Activated T-cell treated with anti-CD3 and anti-CD28 coated beads for 4 hours (primary cell): ENCODE measurements around the gene NDST3.

Source experiments
- DNase-seq: peaks from one replicate; pipeline ENCODE4 v3.0.0-alpha.2; 2020

Gene NDST3

DNA sequence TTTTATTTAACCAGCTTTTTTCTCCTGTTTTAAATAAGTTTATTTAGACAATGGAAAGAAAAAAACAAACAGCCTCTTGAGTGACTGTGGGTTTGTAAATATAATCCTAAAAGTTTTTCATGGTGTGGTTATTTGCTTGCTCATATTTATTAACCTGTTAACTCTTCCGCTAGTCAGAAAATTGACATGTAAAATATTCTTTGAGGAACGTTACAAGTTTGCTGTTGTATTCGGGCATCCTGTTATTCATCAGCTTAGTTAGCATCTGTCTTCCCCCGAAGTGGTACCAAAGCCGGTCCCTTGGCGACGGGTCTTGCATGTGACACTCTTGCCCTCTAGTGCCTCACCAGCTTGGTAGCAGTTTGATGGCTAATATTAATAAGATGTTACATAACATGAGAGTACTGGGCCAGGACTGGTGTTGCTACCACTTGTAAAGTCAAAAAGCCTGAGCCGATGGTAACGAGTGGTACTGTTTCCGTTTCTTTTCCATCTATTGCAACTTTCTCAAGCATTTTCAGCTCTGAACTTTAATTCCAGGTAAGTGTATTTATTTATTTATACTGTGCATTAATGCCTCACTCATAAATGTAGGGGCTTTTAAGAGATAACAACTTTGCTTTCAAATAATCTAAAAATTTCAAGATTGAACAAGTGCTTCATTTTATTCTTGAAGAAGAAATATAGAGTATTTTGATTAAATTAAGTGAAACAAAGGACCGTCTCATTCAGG, at the start of gene NDST3:
TSS of gene NDST3 (plus strand) at position 434 of the 733 bp plus-strand sequence. CDS start 19,425 bp downstream, outside the sequence.
- DNase-seq = no peak

GRCh38 chr4:117986321-117986720, 48.0 kb upstream of the NDST3 start:
- no peak for DNase-seq

- no peak for DNase-seq
Observed at GRCh38 chr4:117987464-117987863, 46.8 kb upstream of the NDST3 start.

GRCh38 chr4:117996891-117997290, 37.4 kb upstream of the NDST3 start:
- no peak for DNase-seq

DNA sequence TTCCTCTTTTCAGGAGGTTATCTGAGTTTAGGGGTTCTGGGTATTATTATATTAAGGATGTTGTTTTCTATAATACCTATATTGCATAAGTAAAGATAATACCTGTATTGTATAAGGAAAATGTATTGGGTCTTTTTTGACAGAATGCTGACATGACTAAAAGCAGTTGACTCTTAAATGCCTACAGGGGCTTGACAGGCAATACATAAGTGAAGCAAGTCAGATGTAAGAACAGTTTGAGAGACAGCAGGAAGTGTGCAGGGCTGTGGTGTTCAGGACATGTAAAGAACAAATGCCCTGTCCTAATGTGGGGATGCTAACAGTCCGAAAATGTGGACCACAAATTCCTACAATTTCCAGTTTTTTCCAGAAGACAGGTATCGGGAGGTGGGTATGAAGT, 30.2 kb upstream of the NDST3 start:
- DNase-seq = no peak

GRCh38 chr4:118005883-118006282, 28.4 kb upstream of the NDST3 start:
- DNase-seq = no peak

DNA sequence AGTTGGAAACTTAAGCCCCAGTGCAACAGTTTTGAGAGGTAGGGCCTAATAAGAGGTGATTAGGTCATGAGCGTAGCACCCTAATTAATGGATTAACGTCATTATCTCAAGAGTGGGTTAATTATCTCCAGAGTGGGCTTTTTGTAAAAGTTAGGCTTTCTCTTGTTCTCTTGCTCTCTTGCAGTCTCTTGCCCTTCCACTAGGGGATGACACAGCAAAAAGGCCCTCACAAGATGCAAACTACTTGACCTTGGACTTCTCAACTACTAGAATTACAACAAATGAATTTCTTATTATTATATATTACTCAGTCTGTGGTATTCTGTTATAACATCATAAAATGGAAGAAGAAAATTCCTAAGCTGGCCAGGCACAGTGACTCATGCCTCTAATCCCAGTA, 22.1 kb upstream of the NDST3 start:
- DNase-seq = no peak

- DNase-seq = no peak
Observed at GRCh38 chr4:118014831-118015230, 19.5 kb upstream of the NDST3 start.

- no peak for DNase-seq
Observed at GRCh38 chr4:118018381-118019145, 15.7 kb upstream of the NDST3 start.

GRCh38 chr4:118026806-118027205, 7.5 kb upstream of the NDST3 start:
- DNase-seq = no peak

GRCh38 chr4:118029224-118029623, 5.1 kb upstream of the NDST3 start:
- DNase-seq = no peak

DNA sequence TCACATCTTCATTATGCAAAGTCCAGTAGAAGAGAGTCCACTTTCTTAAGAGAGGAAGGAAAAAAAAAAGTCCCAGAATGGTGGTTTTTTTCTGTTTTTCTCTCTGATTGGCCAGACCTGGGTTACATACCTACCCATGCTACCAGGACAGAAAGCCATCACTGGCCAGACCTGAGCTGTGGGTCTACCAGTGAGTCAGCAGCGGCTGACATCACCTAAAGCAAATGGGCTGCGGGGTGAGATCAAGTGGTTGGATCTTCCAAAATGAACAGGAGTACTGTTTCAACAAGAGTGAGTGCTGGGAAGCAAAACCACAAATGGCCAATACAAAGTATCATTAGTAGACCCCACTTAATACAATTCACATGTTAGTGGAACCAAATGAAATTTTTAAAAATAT, 1.6 kb upstream of the NDST3 start:
- DNase-seq = no peak

- no peak for DNase-seq
Observed at GRCh38 chr4:118033148-118034052, 886 bp upstream of the NDST3 start.

DNA sequence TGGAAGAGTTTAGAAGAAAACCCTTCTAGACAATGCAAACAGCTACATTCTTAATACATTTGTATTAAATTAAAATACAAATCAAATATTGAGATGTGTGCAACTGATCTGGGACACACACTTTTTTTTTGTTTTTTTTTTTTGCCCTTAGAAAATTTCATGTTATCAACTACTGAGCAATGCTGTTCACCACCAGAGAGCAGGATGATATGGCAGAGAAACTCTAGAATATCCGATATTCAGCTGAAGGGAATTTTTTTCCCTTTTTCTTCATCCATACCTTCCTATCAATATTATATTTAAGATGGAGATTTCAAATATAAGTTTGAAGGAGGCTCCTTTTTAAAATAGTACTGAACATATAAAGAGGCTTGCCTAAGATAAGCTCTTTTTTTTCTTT, 1.0 kb downstream of the NDST3 start:
- no peak for DNase-seq

DNA sequence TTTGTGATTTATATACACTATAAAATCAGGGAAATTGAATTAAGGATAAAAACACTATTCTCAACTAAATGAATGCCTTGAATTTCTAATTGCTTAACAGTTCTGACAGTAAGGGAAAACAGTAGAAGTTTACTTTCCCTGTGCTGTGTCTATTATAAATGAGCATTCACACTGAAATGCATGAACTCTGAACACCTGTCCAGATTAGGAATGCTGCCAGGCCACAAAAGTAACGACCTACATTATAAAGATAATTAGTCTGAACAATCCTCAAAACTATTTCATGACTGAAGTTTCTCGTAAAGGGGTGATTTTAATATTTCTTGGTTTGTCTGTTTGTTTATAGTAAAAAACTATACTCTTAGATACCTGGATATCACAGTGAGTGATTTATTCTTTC, 2.0 kb downstream of the NDST3 start:
- no peak for DNase-seq

DNA sequence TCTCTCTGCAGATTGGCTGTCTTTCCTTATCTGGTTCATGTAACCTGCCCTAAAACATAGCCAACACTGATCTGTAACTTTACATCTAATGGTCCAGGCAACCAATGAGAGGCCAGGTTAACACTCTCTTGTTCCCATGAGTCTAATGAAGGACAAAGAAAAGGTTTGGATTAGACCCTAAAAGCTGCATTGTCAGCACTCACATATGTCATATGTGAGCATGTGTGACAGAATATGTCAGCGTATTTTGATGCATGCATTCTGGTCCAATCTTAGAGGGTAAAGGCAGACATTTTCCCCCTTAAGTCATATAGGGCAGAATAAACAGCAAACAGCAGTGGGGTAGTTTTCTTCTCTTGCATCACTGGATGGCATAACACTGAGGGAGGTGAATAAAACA, 3.7 kb downstream of the NDST3 start:
- DNase-seq = no peak

DNA sequence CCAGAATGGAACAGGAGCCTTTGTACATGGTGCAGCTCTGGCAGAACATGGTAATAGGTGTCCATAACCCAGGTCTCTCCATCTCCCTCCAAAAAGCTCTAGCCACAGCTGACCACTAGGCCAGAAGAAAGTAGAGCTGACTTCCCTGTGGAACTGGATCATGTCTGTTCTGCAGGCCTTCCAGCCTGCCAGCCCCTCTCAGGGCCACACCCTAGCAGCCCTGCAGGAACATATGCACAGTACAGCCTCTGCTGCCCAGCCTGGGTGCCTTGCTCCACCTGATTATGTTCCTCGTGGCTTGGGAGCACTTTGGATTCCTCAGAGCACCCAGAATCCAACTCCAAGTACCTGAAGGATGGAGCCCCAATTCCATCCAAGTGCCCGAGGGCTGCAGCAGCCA, 12.0 kb downstream of the NDST3 start:
- no peak for DNase-seq

GRCh38 chr4:118047043-118047442, 12.8 kb downstream of the NDST3 start:
- DNase-seq = no peak

DNA sequence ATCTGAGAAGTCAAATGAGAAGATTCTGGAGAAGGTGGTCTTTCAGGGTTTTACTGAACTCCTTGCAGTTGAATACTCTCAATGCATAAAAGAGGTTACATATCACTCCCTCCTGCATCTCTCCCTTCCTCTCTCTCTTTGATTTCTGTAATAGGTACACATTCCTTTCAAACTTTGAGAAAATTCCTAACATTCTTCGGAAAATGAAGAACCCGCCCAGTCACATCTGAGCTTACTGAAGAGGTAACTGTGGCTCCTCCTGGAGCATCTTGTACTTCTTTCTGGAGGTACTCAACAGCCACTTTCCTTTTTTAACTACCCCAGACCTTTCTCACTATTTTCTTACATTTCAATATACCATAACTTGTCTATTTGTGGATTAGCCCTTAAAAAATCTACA, 24.7 kb downstream of the NDST3 start:
- no peak for DNase-seq

DNA sequence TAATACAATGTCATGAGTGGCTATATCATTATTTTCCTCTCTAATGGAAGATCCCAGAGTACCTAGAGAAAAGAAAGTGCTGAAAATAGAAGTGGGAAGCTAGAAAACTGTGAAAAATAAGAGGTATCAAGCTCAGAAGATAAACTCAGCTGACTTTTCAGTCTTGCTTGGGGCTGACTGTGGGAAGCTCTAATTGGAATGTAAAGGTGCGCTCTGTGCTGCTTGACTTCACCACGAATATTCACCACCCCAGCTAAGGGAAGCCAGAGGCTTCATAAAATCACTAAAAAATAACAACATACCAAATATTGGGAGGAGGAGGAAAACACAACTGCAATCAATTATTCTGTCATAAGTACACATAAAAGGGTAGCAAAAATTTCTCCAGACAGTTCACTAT, 25.1 kb downstream of the NDST3 start:
- DNase-seq = no peak

- DNase-seq = no peak
Observed at GRCh38 chr4:118076958-118077766, 42.9 kb downstream of the NDST3 start.

DNA sequence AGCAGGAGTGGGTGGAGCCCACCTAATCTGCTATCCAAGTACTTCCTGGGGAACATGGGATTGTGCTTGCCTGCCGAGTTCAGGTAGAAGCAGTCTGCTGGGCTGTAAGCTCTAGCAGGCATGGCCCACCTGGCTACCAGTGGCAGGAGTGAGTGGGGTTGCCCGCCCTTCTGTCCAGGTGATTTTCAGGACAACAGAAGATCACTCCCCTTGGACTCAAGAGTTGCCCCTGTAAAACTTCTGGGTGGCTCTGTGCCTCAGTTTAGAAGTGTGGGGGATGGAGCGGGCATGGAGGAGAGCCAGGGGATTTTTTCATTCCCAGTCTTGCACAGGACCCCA, 43.5 kb downstream of the NDST3 start:
- DNase-seq = no peak

DNA sequence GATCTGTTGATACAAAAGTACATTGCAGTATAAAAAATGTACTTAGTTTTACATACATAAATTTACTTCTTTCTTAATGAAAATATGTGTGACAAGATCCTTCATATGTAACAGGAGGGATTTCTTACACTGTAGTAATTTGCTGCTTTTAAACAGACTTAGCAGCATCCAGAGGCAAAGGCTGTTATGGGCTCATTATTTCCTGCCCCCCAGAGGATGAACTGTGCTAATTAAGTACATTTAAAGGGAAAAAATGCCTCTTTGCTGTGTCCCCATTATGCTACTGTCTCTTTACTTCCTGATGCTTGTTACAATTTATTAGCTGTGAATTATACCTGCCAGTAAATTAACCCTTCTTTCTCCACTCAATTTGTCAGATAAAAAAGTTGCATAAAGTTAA, 47.1 kb downstream of the NDST3 start:
- DNase-seq = no peak
